Measurements from ENCODE around the gene ZNF169.
"Not testable (repeated sequence)": the region's sequence is repeated elsewhere in the genome, so short reads cannot be mapped to it uniquely, and the experiment has no call there.

The ZNF169 gene

GRCh38 chr9:94259077-94259862 lies at the start of gene ZNF169:
Gene ZNF169 (plus strand): TSS chr9:94259298. CDS start chr9:94278813, 19,515 bp downstream.
- peak; percentile 95 for FAIRE-seq

- no peak for FAIRE-seq
These were observed 48.2 kb upstream of the ZNF169 start for GRCh38 chr9:94210616-94211603.

- no peak for FAIRE-seq
These were observed 47.0 kb upstream of the ZNF169 start for GRCh38 chr9:94212091-94212490.

GRCh38 chr9:94212531-94212930 lies 46.6 kb upstream of the ZNF169 start:
- no peak for FAIRE-seq

- FAIRE-seq = peak; percentile 90
These were observed 45.5 kb upstream of the ZNF169 start for GRCh38 chr9:94213511-94214124.

GRCh38 chr9:94222870-94223269 lies 36.2 kb upstream of the ZNF169 start:
- no peak for FAIRE-seq

GRCh38 chr9:94225413-94225812 lies 33.7 kb upstream of the ZNF169 start:
- FAIRE-seq = not testable (repeated sequence)

GRCh38 chr9:94228616-94229015 lies 30.5 kb upstream of the ZNF169 start:
- FAIRE-seq = no peak

GRCh38 chr9:94232428-94232827 lies 26.7 kb upstream of the ZNF169 start:
- no peak for FAIRE-seq

- FAIRE-seq = not testable (repeated sequence)
These were observed 18.0 kb upstream of the ZNF169 start for GRCh38 chr9:94241098-94241497.

- FAIRE-seq = no peak
These were observed 13.4 kb upstream of the ZNF169 start for GRCh38 chr9:94245651-94246050.

- no peak for FAIRE-seq
These were observed 8.6 kb upstream of the ZNF169 start for GRCh38 chr9:94250456-94250855.

GRCh38 chr9:94256007-94256406 lies 3.1 kb upstream of the ZNF169 start:
- no peak for FAIRE-seq

- FAIRE-seq = not testable (repeated sequence)
These were observed 6.7 kb downstream of the ZNF169 start for GRCh38 chr9:94265626-94266402.

GRCh38 chr9:94269264-94269663 lies 10.2 kb downstream of the ZNF169 start:
- FAIRE-seq = no peak

GRCh38 chr9:94270009-94270408 lies 10.9 kb downstream of the ZNF169 start:
- FAIRE-seq = no peak

- FAIRE-seq = not testable (repeated sequence)
These were observed 17.9 kb downstream of the ZNF169 start for GRCh38 chr9:94277029-94277428.

- no peak for FAIRE-seq
These were observed 18.9 kb downstream of the ZNF169 start for GRCh38 chr9:94277885-94278536.

- no peak for FAIRE-seq
These were observed 21.4 kb downstream of the ZNF169 start for GRCh38 chr9:94280409-94280989.

- FAIRE-seq = no peak
These were observed 22.0 kb downstream of the ZNF169 start for GRCh38 chr9:94281101-94281500.

GRCh38 chr9:94286116-94286515 lies 27.0 kb downstream of the ZNF169 start:
- FAIRE-seq = no peak

Measured in G401.6 (cell line).